PC-3 (cell line): Measurements from ENCODE around the gene LHX4. TPM values are rescaled to one million over a fixed set of nuclear protein-coding genes. Genes with fewer than 3 reads are reported as not detected.

Experiments
- ATAC-seq: fragments of 200-7000 bp; cut with Tn5 transposase; 2 replicates; pipeline ENCODE4 v1.9.1; 2020; ENCODE audit warnings: mild to moderate bottlenecking, moderate library complexity
- BruUV-seq: library from RNA; stranded (reverse); fragments of 400-500 nt; replicated peaks from 2 replicates; lab custom pipeline; 2021; lab: Mats Ljungman, UMichigan
- CTCF ChIA-PET: fragments of 300-600 bp; sonication (Branson Sonifier 250); formaldehyde crosslinking; loops from one replicate; lab custom pipeline; 2022; ENCODE audit warnings: antibody characterized with exemption; lab: Charles Lee
- POLR2A ChIA-PET: fragments of 300-600 bp; sonication (Branson Sonifier 250); formaldehyde crosslinking; loops from one replicate; lab custom pipeline; 2022; ENCODE audit warnings: antibody characterized with exemption; ENCODE audit not compliant: unreplicated experiment; lab: Charles Lee
- DNase-seq: peaks from one replicate; pipeline ENCODE4 v3.0.0-alpha.2; 2015
- H2AFZ ChIP-seq: fragments of 300-600 bp; sonication (generic); 2 replicates; pipeline ENCODE4 v1.6.0; 2016; ENCODE audit warnings: antibody characterized with exemption, low read length
- H3F3A ChIP-seq: fragments of 300-600 bp; sonication (generic); one replicate; pipeline ENCODE4 v1.6.0; 2017; ENCODE audit warnings: antibody characterized with exemption, low read length, control low read depth, mild to moderate bottlenecking; ENCODE audit not compliant: unreplicated experiment
- H3K27ac ChIP-seq: fragments of 300-600 bp; sonication (generic); 2 replicates; pipeline ENCODE4 v1.5.1; 2016; ENCODE audit warnings: mild to moderate bottlenecking, low read length
- H3K27me3 ChIP-seq: fragments of 300-600 bp; sonication (generic); 2 replicates; pipeline ENCODE4 v1.6.1; 2016; ENCODE audit warnings: low read length, mixed read lengths
- H3K36me3 ChIP-seq: fragments of 300-600 bp; sonication (generic); 2 replicates; pipeline ENCODE4 v1.6.1; 2016; ENCODE audit warnings: low read depth, mixed run types, low read length, mixed read lengths
- H3K4me1 ChIP-seq: fragments of 300-600 bp; sonication (generic); 2 replicates; pipeline ENCODE4 v1.5.1; 2016; ENCODE audit warnings: low read length; ENCODE audit not compliant: insufficient read depth
- H3K4me2 ChIP-seq: fragments of 300-600 bp; sonication (generic); 2 replicates; pipeline ENCODE4 v1.6.0; 2016; ENCODE audit warnings: low read length
- H3K4me3 ChIP-seq: fragments of 300-600 bp; sonication (generic); 2 replicates; pipeline ENCODE4 v1.5.1; 2016; ENCODE audit warnings: mild to moderate bottlenecking, low read length, mixed read lengths
- H3K79me2 ChIP-seq: fragments of 300-600 bp; sonication (generic); 2 replicates; pipeline ENCODE4 v1.6.1; 2017; ENCODE audit warnings: low read length, mixed read lengths
- H3K9ac ChIP-seq: fragments of 300-600 bp; sonication (generic); 2 replicates; pipeline ENCODE4 v1.6.0; 2016; ENCODE audit warnings: mild to moderate bottlenecking, low read length
- H3K9me2 ChIP-seq: fragments of 300-600 bp; sonication (generic); replicated peaks from 2 replicates; pipeline ENCODE4 v1.6.1; 2016; ENCODE audit warnings: mixed run types, low read length, mixed read lengths
- H3K9me3 ChIP-seq: fragments of 300-600 bp; sonication (generic); 2 replicates; pipeline ENCODE4 v1.6.1; 2016; ENCODE audit warnings: low read length, mixed read lengths
- H4K20me1 ChIP-seq: fragments of 300-600 bp; sonication (generic); 2 replicates; pipeline ENCODE4 v1.6.1; 2016; ENCODE audit warnings: low read length, mixed read lengths
- CTCF ChIP-seq: fragments of 300-600 bp; sonication (generic); conservative IDR thresholded peaks from 2 replicates; pipeline ENCODE4 v1.5.1; 2017; ENCODE audit warnings: antibody characterized with exemption, low read depth, mild to moderate bottlenecking, low read length
- EZH2 ChIP-seq: fragments of 300-600 bp; sonication (generic); IDR thresholded peaks from one replicate; pipeline ENCODE4 v1.6.1; 2017; ENCODE audit warnings: antibody characterized with exemption, mild to moderate bottlenecking, low read length; ENCODE audit not compliant: unreplicated experiment
- EZH2phosphoT487 ChIP-seq: fragments of 300-600 bp; sonication (generic); IDR thresholded peaks from 2 replicates; pipeline ENCODE4 v1.6.1; 2018; ENCODE audit warnings: mild to moderate bottlenecking, antibody characterized with exemption, low read length, borderline replicate concordance
- intact Hi-C: fragments of 100-400 bp; cut with micrococcal nuclease; formaldehyde crosslinking; loops from 2 replicates; pipeline ENCODE4 v1.9.0; 2023
- total RNA-seq: library from RNA; depleted of rRNA; stranded (reverse); fragments of >200 nt; gene quantifications from 2 replicates; pipeline ENCODE4 v1.2.3, GENCODE V29; 2014

The LHX4 gene
- total RNA-seq, 1 experiment from 2014 or later: 0.04 TPM

- Histone ChIP-seq H3F3A (no peaks in the 10 kb centered on the region), H3K9me3 (no peaks in the 10 kb centered on the region), H3K79me2 (no peaks in the 10 kb centered on the region), H3K27ac (no peak overlapping the region), H3K4me1 (no peaks in the 10 kb centered on the region), H3K36me3 (peaks cover 52% of the 10 kb centered on the region), H3K9me2 (no peaks in the 10 kb centered on the region), H3K9ac (no peak overlapping the region), H4K20me1 (no peaks in the 10 kb centered on the region; the same call in 1 of the 2 replicates), H3K4me2 (no peak overlapping the region), H3K27me3 (no peaks in the 10 kb centered on the region), H3K4me3 (no peak overlapping the region), H2AFZ (no peak overlapping the region)
- no TSS peak for BruUV-seq
- ChIA-PET POLR2A (no interaction called here), CTCF (no interaction called here)
- TF ChIP-seq CTCF (no peak), EZH2 (no peak), EZH2phosphoT487 (no peak)
- no peak for ATAC-seq
- intact Hi-C loops: no loop called here
- DNase-seq: no peak
Measured at GRCh38 chr1:180181996-180182642, 47.9 kb upstream of the LHX4 start.

- Histone ChIP-seq H2AFZ (no peak overlapping the region), H3K27ac (no peak overlapping the region), H3F3A (no peaks in the 10 kb centered on the region), H3K36me3 (peaks cover 52% of the 10 kb centered on the region), H3K9me2 (no peaks in the 10 kb centered on the region), H3K9me3 (no peaks in the 10 kb centered on the region), H4K20me1 (no peaks in the 10 kb centered on the region; the same call in 1 of the 2 replicates), H3K27me3 (no peaks in the 10 kb centered on the region), H3K4me2 (no peak overlapping the region), H3K9ac (no peak overlapping the region), H3K79me2 (no peaks in the 10 kb centered on the region), H3K4me3 (no peak overlapping the region), H3K4me1 (no peaks in the 10 kb centered on the region)
- no TSS peak for BruUV-seq
- ChIA-PET POLR2A (no interaction called here), CTCF (no interaction called here)
- TF ChIP-seq EZH2phosphoT487 (no peak), CTCF (no peak), EZH2 (no peak)
- no peak for ATAC-seq
- no peak for DNase-seq
- intact Hi-C loops: no loop called here
Measured at GRCh38 chr1:180182643-180183311, 47.3 kb upstream of the LHX4 start.

GRCh38 chr1:180183426-180183825 lies 46.6 kb upstream of the LHX4 start:
- Histone ChIP-seq H3K27ac (no peak overlapping the region), H2AFZ (no peak overlapping the region), H3F3A (no peaks in the 10 kb centered on the region), H3K9me2 (no peaks in the 10 kb centered on the region), H3K4me2 (no peak overlapping the region), H3K9ac (no peak overlapping the region), H3K79me2 (no peaks in the 10 kb centered on the region), H3K36me3 (peaks cover 58% of the 10 kb centered on the region), H3K27me3 (no peaks in the 10 kb centered on the region), H3K9me3 (no peaks in the 10 kb centered on the region), H3K4me3 (no peak overlapping the region), H4K20me1 (no peaks in the 10 kb centered on the region; the same call in 1 of the 2 replicates), H3K4me1 (no peaks in the 10 kb centered on the region)
- no TSS peak for BruUV-seq
- POLR2A ChIA-PET: interaction anchor here (0.6 kb wide), 1 partner anchor 311 kb away, joined by 4 read pairs; no protein-coding TSS in a partner anchor
- CTCF ChIA-PET: no interaction called here
- DNase-seq (no peak), ATAC-seq (no peak)
- intact Hi-C loops: no loop called here
- TF ChIP-seq EZH2: no peak
- TF ChIP-seq CTCF: no peak
- TF ChIP-seq EZH2phosphoT487: no peak
